Kidney tubule cell (primary cell): ENCODE data around the gene ZBTB3.
"Not testable (repeated sequence)": the region's sequence is repeated elsewhere in the genome, so short reads cannot be mapped to it uniquely, and the experiment has no call there.

Experiments used
- DNase-seq: peaks from one replicate; pipeline ENCODE4 v3.0.0-alpha.2; 2018; ENCODE audit warnings: low spot score

Gene ZBTB3

GRCh38 chr11:62716206-62716605, 37.8 kb downstream of the ZBTB3 start:
- no peak for DNase-seq

GRCh38 chr11:62715150-62716130, 38.5 kb downstream of the ZBTB3 start:
- DNase-seq, result no peak

- peak; percentile 84 for DNase-seq
These were observed 40.6 kb downstream of the ZBTB3 start for GRCh38 chr11:62713343-62713742.

- no peak for DNase-seq
These were observed 41.1 kb downstream of the ZBTB3 start for GRCh38 chr11:62712861-62713260.

GRCh38 chr11:62712276-62712812, 41.6 kb downstream of the ZBTB3 start:
- no peak for DNase-seq

- no peak for DNase-seq
These were observed 44.0 kb downstream of the ZBTB3 start for GRCh38 chr11:62710001-62710345.

- DNase-seq, result peak; percentile 97
These were observed 44.5 kb downstream of the ZBTB3 start for GRCh38 chr11:62709247-62710000.

- DNase-seq, result no peak
These were observed 45.2 kb downstream of the ZBTB3 start for GRCh38 chr11:62708793-62709192.

GRCh38 chr11:62708392-62708791, 45.6 kb downstream of the ZBTB3 start:
- DNase-seq, result no peak

- DNase-seq, result no peak
These were observed 46.6 kb downstream of the ZBTB3 start, which contains the start of the genes BSCL2 and GNG3 for GRCh38 chr11:62707277-62707861. BSCL2 (minus strand) TSS chr11:62707424; CDS start chr11:62707195, 229 bp downstream. GNG3 (plus strand) TSS chr11:62707676; CDS start chr11:62708296, 620 bp downstream.

GRCh38 chr11:62706850-62707247, 47.1 kb downstream of the ZBTB3 start:
- DNase-seq, result no peak

GRCh38 chr11:62705880-62706849, 47.8 kb downstream of the ZBTB3 start:
- peak; percentile 96 for DNase-seq

- peak; percentile 59 for DNase-seq
These were observed 48.5 kb downstream of the ZBTB3 start for GRCh38 chr11:62705413-62705812.

GRCh38 chr11:62703921-62704320, 50.0 kb downstream of the ZBTB3 start:
- DNase-seq, result not testable (repeated sequence)

GRCh38 chr11:62702246-62702645, 51.7 kb downstream of the ZBTB3 start:
- no peak for DNase-seq
